HG02588 (cell line): ENCODE measurements around the gene PGLYRP1.

ENCODE experiments used
- ATAC-seq: cut with Tn5 transposase; IDR thresholded peaks from one replicate; pipeline ENCODE4 v1.9.1; 2021; ENCODE audit warnings: mild to moderate bottlenecking, moderate library complexity; ENCODE audit not compliant: unreplicated experiment

Gene PGLYRP1, protein sequence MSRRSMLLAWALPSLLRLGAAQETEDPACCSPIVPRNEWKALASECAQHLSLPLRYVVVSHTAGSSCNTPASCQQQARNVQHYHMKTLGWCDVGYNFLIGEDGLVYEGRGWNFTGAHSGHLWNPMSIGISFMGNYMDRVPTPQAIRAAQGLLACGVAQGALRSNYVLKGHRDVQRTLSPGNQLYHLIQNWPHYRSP

GRCh38 chr19:46022431-46023310, at the start of gene PGLYRP1:
Gene PGLYRP1 (minus strand): TSS chr19:46023053. CDS start chr19:46023021, 32 bp downstream.
- ATAC-seq = no peak

DNA sequence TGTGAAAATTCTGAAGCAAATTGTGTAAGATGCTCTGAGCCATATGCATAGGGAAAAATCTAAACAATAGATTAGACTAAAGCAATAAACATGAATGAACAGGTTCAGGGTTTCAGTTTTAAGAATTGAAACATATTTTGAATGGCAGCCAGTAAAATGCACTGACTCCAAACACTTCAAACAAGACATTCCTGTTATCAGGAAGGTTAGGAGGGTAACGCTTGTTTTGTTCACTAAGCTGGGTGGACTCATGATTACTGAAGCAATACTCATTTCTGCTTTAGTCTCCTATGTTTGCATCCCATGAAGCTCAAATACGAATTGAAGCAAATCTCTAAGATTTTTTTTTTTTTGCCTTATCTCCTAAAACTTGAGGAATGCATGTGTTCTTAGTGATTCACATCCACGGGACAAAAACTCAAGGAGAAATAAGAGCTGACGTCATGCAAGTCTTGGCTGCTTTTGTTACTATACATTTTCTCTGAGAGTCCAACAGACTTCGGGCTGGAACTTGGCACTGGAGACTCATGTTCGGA, 47.0 kb upstream of the PGLYRP1 start:
- no peak for ATAC-seq

GRCh38 chr19:46068345-46069258, 45.7 kb upstream of the PGLYRP1 start:
- ATAC-seq = no peak

DNA sequence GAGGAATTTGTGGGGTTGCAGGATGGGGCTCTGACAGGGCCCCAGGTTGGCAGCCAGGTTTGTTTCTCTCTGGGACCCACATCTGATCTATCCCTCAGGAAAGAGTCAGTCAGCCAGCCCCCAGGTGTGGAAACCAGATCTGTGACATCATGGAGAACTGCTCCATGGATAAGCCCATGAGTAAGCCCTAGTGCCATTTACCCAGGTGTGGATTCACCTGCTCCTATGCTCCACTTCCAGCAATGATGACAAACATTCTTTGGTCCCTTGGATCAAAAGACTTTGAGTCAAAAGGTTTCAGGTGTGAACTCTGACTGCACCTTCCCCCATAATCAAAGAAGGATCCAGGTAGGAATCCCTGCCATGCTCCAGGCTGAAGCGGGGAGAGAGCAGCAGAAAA, 44.8 kb upstream of the PGLYRP1 start:
- ATAC-seq = no peak

DNA sequence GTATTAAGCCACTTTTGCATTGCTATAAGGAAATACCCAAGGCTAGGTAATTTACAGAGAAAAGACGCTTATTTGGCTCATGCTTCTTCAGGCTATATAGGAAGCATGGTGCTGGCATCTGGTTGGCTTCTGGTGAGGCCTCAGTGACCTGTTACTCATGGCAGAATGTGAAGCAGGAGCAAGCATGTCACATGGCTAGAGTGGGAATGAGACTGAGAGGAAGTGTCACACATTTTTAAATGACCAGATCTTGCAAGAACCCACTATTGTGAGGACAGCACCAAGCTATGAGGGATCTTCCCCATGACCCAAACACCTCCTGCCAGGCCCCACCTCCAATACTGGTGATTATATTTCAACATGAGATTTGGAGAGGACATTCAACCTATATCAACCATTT, 43.6 kb upstream of the PGLYRP1 start:
- ATAC-seq = no peak

DNA sequence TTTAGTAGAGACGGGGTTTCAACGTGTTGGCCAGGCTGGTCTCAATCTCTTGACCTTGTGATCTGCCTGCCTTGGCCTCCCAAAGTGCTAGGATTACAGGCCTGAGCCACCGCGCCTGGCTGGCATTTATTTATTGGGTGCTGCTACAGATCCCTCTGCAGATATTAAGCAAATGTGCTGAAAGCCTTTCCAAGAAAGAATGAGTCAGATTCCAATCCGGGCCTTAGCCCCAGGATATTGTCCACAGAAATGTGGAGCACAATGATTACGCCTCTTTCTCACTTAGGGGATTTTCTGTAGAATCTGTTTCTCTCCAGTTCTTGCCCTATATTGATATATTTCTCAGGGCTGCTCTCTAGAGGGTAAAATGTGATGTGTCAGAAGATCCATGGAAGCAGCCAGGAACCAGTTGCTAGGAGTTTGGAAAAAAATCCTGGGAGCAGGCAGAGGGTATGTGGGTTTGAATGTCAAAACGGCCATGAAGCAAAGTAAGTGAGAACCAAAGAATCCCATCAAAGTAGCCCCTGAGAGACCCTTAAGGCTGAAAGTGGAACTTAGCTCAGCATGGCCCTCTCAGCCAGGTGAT, 42.7 kb upstream of the PGLYRP1 start:
- no peak for ATAC-seq

- no peak for ATAC-seq
These were observed 40.3 kb upstream of the PGLYRP1 start for GRCh38 chr19:46063201-46063600.

GRCh38 chr19:46060012-46060411, 37.2 kb upstream of the PGLYRP1 start:
- no peak for ATAC-seq

GRCh38 chr19:46058778-46059177, 35.9 kb upstream of the PGLYRP1 start:
- ATAC-seq = no peak

- ATAC-seq = no peak
These were observed 33.7 kb upstream of the PGLYRP1 start for GRCh38 chr19:46056536-46056935.

GRCh38 chr19:46052896-46053295, 30.0 kb upstream of the PGLYRP1 start:
- ATAC-seq = no peak

GRCh38 chr19:46049597-46049996, 26.7 kb upstream of the PGLYRP1 start:
- ATAC-seq = no peak

- ATAC-seq = no peak
These were observed 20.7 kb upstream of the PGLYRP1 start for GRCh38 chr19:46043519-46043918.

DNA sequence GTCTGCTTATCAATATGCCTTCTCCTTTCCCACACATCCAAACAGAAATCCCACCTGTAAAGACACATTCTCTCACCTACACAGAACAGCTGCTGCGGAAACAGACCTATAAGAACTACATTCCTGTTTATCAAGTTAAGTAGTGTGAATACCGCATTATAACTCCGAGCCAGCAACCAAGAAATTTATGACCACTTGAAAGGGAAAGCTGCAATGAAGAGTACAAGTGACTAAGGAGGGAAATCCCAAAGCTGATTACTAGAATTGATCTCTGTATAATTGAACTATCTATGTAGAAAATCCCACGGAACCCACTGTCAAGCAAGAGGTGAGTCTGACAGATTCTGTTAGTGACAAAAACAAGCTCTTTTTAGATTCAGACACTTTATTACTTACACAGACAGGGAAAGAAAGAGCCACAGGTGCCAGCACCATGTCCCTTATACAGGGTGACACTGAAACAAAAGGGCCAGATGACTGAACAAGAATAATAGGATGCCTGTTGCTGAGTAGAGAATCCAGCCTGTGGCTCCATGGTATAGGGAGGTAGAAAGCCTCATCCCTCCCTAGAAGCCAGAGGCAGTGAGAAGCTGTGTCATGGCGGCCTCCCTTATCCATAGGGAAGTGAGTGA, 19.5 kb upstream of the PGLYRP1 start:
- ATAC-seq = no peak

DNA sequence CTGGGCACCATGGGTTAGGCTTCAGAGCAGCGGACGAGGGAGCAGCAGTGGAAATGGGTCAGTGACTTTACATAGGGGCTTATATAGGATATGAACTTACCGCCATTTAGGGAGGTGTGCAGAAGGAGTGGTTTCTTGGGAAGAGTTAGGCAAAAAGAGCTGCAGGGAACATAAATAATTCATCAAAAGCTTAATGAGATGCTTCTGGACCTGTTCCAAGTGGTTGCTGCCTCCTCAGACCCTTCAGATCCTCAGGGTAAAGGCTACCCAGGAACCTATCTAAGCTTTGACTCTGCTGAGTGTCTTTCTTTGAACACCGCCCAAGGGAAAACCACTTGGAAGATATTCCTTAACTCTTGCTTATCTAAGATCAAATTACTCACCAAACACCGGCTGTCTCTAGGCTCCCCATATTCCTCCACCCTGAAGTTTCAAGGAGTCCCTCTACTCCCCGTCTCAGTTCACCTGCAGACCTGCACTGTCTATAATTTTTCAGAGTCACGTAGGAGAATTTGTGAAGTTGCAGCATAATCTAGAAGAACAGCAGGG, 18.2 kb upstream of the PGLYRP1 start, which contains the start of gene IGFL4:
IGFL4 (minus strand) TSS at position 51 of the 549 bp plus-strand sequence; CDS start at position 11, 40 bp downstream.
- ATAC-seq = no peak

DNA sequence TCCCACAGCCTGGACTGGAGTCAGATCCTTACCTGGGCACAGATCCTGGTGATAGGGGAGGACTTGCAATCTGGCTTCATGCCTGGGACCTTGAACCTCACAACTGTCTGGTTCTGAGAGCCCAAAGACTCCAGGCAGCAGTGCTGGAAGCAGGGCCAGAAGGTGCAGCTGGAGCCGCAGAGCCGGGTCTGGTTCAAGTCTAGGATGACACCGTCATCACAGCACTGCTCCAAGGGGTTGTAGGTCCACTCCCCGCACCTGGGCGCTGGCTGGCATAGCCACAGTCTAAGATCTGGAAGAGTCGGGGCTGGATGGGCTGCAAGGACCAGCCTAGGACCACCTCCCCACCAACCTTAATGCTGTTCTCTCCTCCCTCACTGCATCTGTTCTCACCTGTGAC, 17.3 kb upstream of the PGLYRP1 start:
- no peak for ATAC-seq

- no peak for ATAC-seq
These were observed 13.9 kb upstream of the PGLYRP1 start for GRCh38 chr19:46036744-46037128.

- no peak for ATAC-seq
These were observed 13.3 kb upstream of the PGLYRP1 start for GRCh38 chr19:46035986-46036743.

DNA sequence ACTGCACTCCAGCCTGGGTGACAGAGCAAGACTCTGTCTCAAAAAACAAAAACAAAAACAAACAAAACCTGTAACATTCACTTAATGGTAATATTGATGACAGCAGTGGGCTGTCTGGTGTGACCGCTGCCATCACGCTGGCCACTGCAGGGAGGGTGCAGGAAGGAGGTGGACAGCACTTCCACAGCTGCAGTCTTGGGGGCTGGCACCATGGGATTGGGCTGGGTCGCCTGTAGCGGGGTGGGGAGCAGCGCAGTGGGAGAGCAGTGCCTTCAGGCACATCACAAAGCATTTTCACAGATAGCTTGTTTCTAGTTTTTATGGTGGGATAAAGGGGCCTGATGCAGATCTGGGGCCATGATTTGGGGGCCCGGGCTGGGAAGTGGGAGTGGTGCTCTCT, 12.7 kb upstream of the PGLYRP1 start:
- ATAC-seq = no peak
